CD14-positive monocyte (primary cell): Measurements from ENCODE around the gene TNRC6A. TPM values are rescaled to one million over a fixed set of nuclear protein-coding genes. Genes with fewer than 3 reads are reported as not detected.

Source experiments
- DNase-seq, 3 donors: peaks; one replicate each; pipeline ENCODE4 v3.0.0-alpha.2; 2011 to 2022
- H2AFZ ChIP-seq: 2 replicates; pipeline ENCODE4 v1.6.0; 2012; ENCODE audit warnings: mild to moderate bottlenecking, low read depth, low read length, inconsistent platforms; ENCODE audit not compliant: insufficient read depth, poor library complexity, severe bottlenecking
- H3K27ac ChIP-seq, 2 donors: 1 replicate in 1 of 2; 2 replicates in 1 of 2; pipeline ENCODE4 v1.5.1; 2012 to 2013; ENCODE audit warnings: low read length in 2 of 2, control low read depth in 1 of 2, inconsistent platforms in 1 of 2, low read depth in 1 of 2, mild to moderate bottlenecking in 1 of 2
- H3K27me3 ChIP-seq, 2 donors: one replicate each; pipeline versions ENCODE4 v1.6.0 to v1.6.1; 2011 to 2013; ENCODE audit warnings: low read length in 2 of 2; ENCODE audit not compliant: control insufficient read depth in 2 of 2, insufficient read depth in 2 of 2
- H3K36me3 ChIP-seq, 2 donors: replicated peaks in 1 of 2; 1 replicate in 1 of 2; 2 replicates in 1 of 2; pipeline versions ENCODE4 v1.5.1 to v1.6.1; 2012 to 2013; ENCODE audit warnings: low read length in 2 of 2, control low read depth in 1 of 2, inconsistent platforms in 1 of 2, mild to moderate bottlenecking in 1 of 2; ENCODE audit not compliant: insufficient read depth in 2 of 2, control insufficient read depth in 1 of 2
- H3K4me1 ChIP-seq, 2 donors: 1 replicate in 1 of 2; 2 replicates in 1 of 2; pipeline versions ENCODE4 v1.5.1 to v1.6.1; 2012 to 2013; ENCODE audit warnings: low read length in 2 of 2, control low read depth in 1 of 2, inconsistent platforms in 1 of 2, mild to moderate bottlenecking in 1 of 2, moderate library complexity in 1 of 2; ENCODE audit not compliant: insufficient read depth in 2 of 2, control insufficient read depth in 1 of 2
- H3K4me2 ChIP-seq: replicated peaks from 2 replicates; pipeline ENCODE3; 2012; ENCODE audit warnings: low read length, moderate library complexity, mild to moderate bottlenecking; ENCODE audit not compliant: poor library complexity, severe bottlenecking; ENCODE audit errors: extremely low read depth
- H3K4me3 ChIP-seq, 3 experiments: fragments of 200-600 bp in 1 of 3; sonication (generic) in 1 of 3; replicated peaks in 1 of 3; 1 replicate in 2 of 3; 2 replicates in 1 of 3; pipeline ENCODE4 v1.5.1; 2011 to 2013; ENCODE audit warnings: low read length in 3 of 3, mild to moderate bottlenecking in 3 of 3, control low read depth in 2 of 3, low read depth in 2 of 3, inconsistent platforms in 1 of 3, moderate library complexity in 1 of 3
- H3K79me2 ChIP-seq: 2 replicates; pipeline ENCODE4 v1.6.0; 2012; ENCODE audit warnings: mild to moderate bottlenecking, control low read depth, inconsistent platforms, low read length, moderate library complexity; ENCODE audit not compliant: insufficient read depth
- H3K9ac ChIP-seq: 2 replicates; pipeline ENCODE4 v1.6.0; 2017; ENCODE audit warnings: low read length, mild to moderate bottlenecking; ENCODE audit not compliant: insufficient read depth, poor library complexity, severe bottlenecking
- H3K9me3 ChIP-seq, 2 donors: replicated peaks in 1 of 2; 1 replicate in 1 of 2; 2 replicates in 1 of 2; pipeline versions ENCODE4 v1.5.1 to v1.6.1; 2012 to 2013; ENCODE audit warnings: low read length in 2 of 2, control low read depth in 1 of 2; ENCODE audit not compliant: control insufficient read depth in 1 of 2, insufficient read depth in 1 of 2
- H4K20me1 ChIP-seq: 2 replicates; pipeline ENCODE4 v1.6.0; 2012; ENCODE audit warnings: mild to moderate bottlenecking, low read length, control low read depth, moderate library complexity; ENCODE audit not compliant: insufficient read depth
- H3K27ac Mint-ChIP-seq, 7 donors: one replicate each; pipeline ENCODE4 v1.8.0; 2020; ENCODE audit warnings: mild to moderate bottlenecking in 7 of 7, mixed read lengths in 7 of 7, moderate library complexity in 6 of 7, inconsistent platforms in 2 of 7
- H3K27me3 Mint-ChIP-seq, 3 donors: one replicate each; pipeline ENCODE4 v1.8.0; 2021 to 2022; ENCODE audit warnings: low read depth in 3 of 3, mild to moderate bottlenecking in 3 of 3, mixed read lengths in 3 of 3, moderate library complexity in 3 of 3, inconsistent platforms in 1 of 3
- H3K36me3 Mint-ChIP-seq, 2 donors: one replicate each; pipeline ENCODE4 v1.8.0; 2020; ENCODE audit warnings: mixed read lengths in 2 of 2, inconsistent platforms in 1 of 2, mild to moderate bottlenecking in 1 of 2
- H3K4me1 Mint-ChIP-seq: one replicate; pipeline ENCODE4 v1.8.0; 2020; ENCODE audit warnings: mild to moderate bottlenecking, mixed read lengths
- H3K4me3 Mint-ChIP-seq, 2 donors: one replicate each; pipeline ENCODE4 v1.8.0; 2020; ENCODE audit warnings: mild to moderate bottlenecking in 2 of 2, mixed read lengths in 2 of 2, moderate library complexity in 1 of 2
- H3K9me3 Mint-ChIP-seq, 7 donors: one replicate each; pipeline ENCODE4 v1.8.0; 2020 to 2022; ENCODE audit warnings: mixed read lengths in 7 of 7, mild to moderate bottlenecking in 6 of 7, moderate library complexity in 6 of 7, inconsistent platforms in 2 of 7
- WGBS: methylation state at CpG from one replicate; pipeline ENCODE4 v1.1.5; 2013; ENCODE audit warnings: missing lambda C conversion rate; ENCODE audit not compliant: insufficient coverage; 5-methylcytosine and 5-hydroxymethylcytosine counted together
- intact Hi-C, 2 donors: fragments of 100-400 bp; cut with micrococcal nuclease; formaldehyde crosslinking; loops; one replicate each; pipeline versions ENCODE4 v1.15.0 to v1.15.1; 2023
- polyA plus RNA-seq, 3 donors: library from polyadenylated mRNA; depleted of rRNA in 1 of 3; unstranded in 2 of 3; stranded (reverse) in 1 of 3; fragments of 300-500 nt in 2 of 3; fragments of >200 nt in 1 of 3; fragmentation: Illumina TruSeq in 2 of 3; gene quantifications; 1 replicate in 2 of 3; 2 replicates in 1 of 3; pipeline ENCODE4 v1.2.3, GENCODE V29; 2012 to 2021
- TF ChIP-seq, protein P1 (sequence below): fragments of 200-600 bp; IDR thresholded peaks from one replicate; pipeline ENCODE4 v1.8.0; 2022; ENCODE audit warnings: antibody characterized with exemption, mild to moderate bottlenecking

The TNRC6A gene
- polyA plus RNA-seq, 3 donors: 3.3 to 36.1 (median 4.0) TPM

- Histone ChIP-seq H3K27me3 (no peaks in the 10 kb centered on the region), H3K9ac (no peak overlapping the region), H3K4me3 (no peak overlapping the region), H4K20me1 (peaks cover 97% of the 10 kb centered on the region), H3K79me2 (peaks cover 81% of the 10 kb centered on the region), H3K4me2 (no peak overlapping the region), H2AFZ (no peak overlapping the region), H3K4me1 (no peaks in the 10 kb centered on the region), H3K36me3 (peaks cover 10 to 18% of the 10 kb centered on the region in 2 donors), H3K9me3 (no peaks in the 10 kb centered on the region), H3K27ac (no peak overlapping the region)
- H3K27ac Mint-ChIP-seq: no peak overlapping the region
- intact Hi-C loops: no loop called here
- TF ChIP-seq, protein P1, sequence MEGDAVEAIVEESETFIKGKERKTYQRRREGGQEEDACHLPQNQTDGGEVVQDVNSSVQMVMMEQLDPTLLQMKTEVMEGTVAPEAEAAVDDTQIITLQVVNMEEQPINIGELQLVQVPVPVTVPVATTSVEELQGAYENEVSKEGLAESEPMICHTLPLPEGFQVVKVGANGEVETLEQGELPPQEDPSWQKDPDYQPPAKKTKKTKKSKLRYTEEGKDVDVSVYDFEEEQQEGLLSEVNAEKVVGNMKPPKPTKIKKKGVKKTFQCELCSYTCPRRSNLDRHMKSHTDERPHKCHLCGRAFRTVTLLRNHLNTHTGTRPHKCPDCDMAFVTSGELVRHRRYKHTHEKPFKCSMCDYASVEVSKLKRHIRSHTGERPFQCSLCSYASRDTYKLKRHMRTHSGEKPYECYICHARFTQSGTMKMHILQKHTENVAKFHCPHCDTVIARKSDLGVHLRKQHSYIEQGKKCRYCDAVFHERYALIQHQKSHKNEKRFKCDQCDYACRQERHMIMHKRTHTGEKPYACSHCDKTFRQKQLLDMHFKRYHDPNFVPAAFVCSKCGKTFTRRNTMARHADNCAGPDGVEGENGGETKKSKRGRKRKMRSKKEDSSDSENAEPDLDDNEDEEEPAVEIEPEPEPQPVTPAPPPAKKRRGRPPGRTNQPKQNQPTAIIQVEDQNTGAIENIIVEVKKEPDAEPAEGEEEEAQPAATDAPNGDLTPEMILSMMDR: no peak
- H3K4me1 Mint-ChIP-seq: peaks cover 7% of the 10 kb centered on the region
- no peaks in the 10 kb centered on the region for H3K9me3 Mint-ChIP-seq
- 56% methylated on average over 2 of the region's 2 CpGs for WGBS
- peaks cover 8 to 10% of the 10 kb centered on the region in 2 donors for H3K36me3 Mint-ChIP-seq
- H3K4me3 Mint-ChIP-seq: no peak overlapping the region
- H3K27me3 Mint-ChIP-seq: no peaks in the 10 kb centered on the region
- no peak for DNase-seq
Observed at GRCh38 chr16:24754543-24754942, 25.1 kb downstream of the TNRC6A start.

DNA sequence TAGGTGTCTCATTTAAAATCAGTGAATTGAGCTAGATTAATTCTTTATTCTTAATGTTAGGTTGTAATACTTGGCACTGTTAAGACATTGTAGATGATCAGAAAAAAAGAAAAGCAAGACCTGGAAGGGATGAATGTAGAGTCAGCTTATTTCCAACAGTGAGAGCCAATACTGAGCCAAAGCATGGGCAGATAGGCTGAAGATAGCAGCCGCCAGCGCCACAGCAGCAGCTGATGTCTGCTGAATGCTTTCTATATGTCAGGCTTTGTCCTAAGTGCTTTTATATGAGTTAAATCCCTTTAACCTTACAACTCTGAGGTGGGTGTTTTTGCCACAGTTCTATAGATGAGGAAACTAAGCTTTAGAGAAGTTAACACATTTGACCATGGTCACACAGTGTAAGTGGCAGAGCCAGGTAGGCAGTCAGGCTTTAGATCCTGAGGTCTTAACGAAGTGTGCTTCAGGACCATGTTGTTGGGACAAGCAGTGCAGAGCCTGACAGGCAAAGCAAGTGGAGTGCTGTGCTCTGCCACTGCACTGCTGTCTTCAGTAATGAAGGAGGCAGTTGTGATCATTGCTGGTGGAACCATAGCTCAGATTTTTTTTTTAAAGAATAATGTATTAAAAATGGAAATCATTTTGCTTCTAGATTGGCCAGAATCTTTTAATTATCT is 25.9 kb downstream of the TNRC6A start:
- Mint-ChIP-seq H3K36me3 (peaks cover 8 to 10% of the 10 kb centered on the region in 2 donors), H3K27ac (peak overlapping the region in 1 of 7 donors; percentile 39), H3K9me3 (no peaks in the 10 kb centered on the region), H3K4me3 (no peak overlapping the region), H3K4me1 (peaks cover 6% of the 10 kb centered on the region), H3K27me3 (no peaks in the 10 kb centered on the region)
- WGBS: 100% methylated on average over 1 of the region's 3 CpGs
- Histone ChIP-seq H3K79me2 (peaks cover 74% of the 10 kb centered on the region), H3K4me1 (no peaks in the 10 kb centered on the region), H4K20me1 (peaks cover 97% of the 10 kb centered on the region), H3K4me3 (no peak overlapping the region), H3K4me2 (no peak overlapping the region), H3K9ac (no peak overlapping the region), H3K36me3 (peaks cover 18 to 26% of the 10 kb centered on the region in 2 donors), H3K27ac (no peak overlapping the region), H3K9me3 (no peaks in the 10 kb centered on the region), H3K27me3 (no peaks in the 10 kb centered on the region), H2AFZ (no peak overlapping the region)
- DNase-seq: no peak
- intact Hi-C loops: no loop called here
- TF ChIP-seq, protein P1: no peak
